Esophagus muscularis mucosa (tissue), 3 donors: ENCODE measurements around the gene GPR158.

ENCODE experiments used
- EP300 ChIP-seq: sonication (generic); formaldehyde crosslinking; IDR thresholded peaks from one replicate; pipeline ENCODE4 v1.6.1; 2017; ENCODE audit warnings: antibody characterized with exemption
- POLR2A ChIP-seq: fragments of 450-650 bp; IDR thresholded peaks from one replicate; pipeline ENCODE4 v1.6.1; 2017; ENCODE audit warnings: antibody characterized with exemption, moderate library complexity, mild to moderate bottlenecking, low read depth
- POLR2AphosphoS5 ChIP-seq, 2 donors: sonication (generic); formaldehyde crosslinking; IDR thresholded peaks; one replicate each; pipeline ENCODE4 v1.6.1; 2017; ENCODE audit warnings: antibody characterized with exemption in 2 of 2

DNA sequence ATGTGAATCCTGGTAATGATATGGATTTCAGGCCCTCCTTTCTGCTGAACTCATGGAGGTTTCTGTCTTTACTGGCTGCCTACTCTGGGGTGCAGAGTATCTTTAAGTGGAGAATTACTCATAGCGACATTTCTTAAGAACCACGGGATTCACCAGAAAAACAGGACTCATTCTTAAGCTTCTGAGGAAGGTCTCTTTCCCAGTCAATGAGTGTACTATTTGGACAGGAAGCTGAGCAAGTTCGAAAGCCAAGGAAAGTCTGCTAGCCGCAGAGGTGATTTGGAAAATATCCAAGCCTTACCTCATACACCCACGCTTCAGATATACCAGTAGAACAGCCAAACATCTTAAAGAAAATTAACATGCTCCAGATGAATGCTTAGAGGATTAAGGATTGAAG is 381.7 kb downstream of the GPR158 start:
- TF ChIP-seq EP300 (no peak), POLR2AphosphoS5 (IDR thresholded peaks at IDR 0.05) (no peak), POLR2A (no peak)
